ENCODE data around the gene GPR27. TPM values are rescaled to one million over a fixed set of nuclear protein-coding genes. Genes with fewer than 3 reads are reported as not detected.

The GPR27 gene
- total and polyA plus RNA-seq, 2 of the 8 experiments (the other 6 are each of a cell fraction or from before 2014, with no cell fraction given) = 11.3 to 12.5 TPM

- WGBS, 2 experiments (ENCODE audit: extremely low coverage in 1 of 2, insufficient coverage in 1 of 2, insufficient read length in 1 of 2, insufficient replicate concordance in 2 of 2, low coverage in 1 of 2, low lambda C conversion rate in 2 of 2, missing lambda C conversion rate in 1 of 2) = 13% methylated on average over 58 of the region's 65 CpGs; no CpG with 5 or more reads in 1 of the 2 experiments
- Histone ChIP-seq H3K4ac (replicated peaks; ENCODE audit: insufficient read length, low read depth, low read length) (peak overlapping the region; percentile 48), H3K14ac (ENCODE audit: insufficient read length) (no peak overlapping the region), H3K27ac (ENCODE audit: low read depth, low read length) (no peak overlapping the region), H3K18ac (ENCODE audit: extremely low read depth, low read length) (peak overlapping the region; percentile 95; the same call in 1 of the 2 replicates), H3K79me2 (ENCODE audit: control insufficient read depth in 1 of 2, insufficient read depth in 2 of 2, low read length in 2 of 2) (no peaks in the 10 kb centered on the region; a peak in 1 of 4 replicates), H4K5ac (ENCODE audit: insufficient read length, low read depth, low read length) (no peak overlapping the region), H3K56ac (replicated peaks; ENCODE audit: insufficient read length, low read depth, low read length) (peak overlapping the region; percentile 18), H3K4me3 (ENCODE audit: extremely low read depth in 1 of 4, insufficient read depth in 2 of 4, low read depth in 3 of 4, low read length in 4 of 4) (peak overlapping the region; percentile 50 to 58 (median 54)), H3K4me1 (replicated peaks in 1 of 4; ENCODE audit: control insufficient read depth in 3 of 4, insufficient read depth in 4 of 4, low read length in 3 of 4) (peaks cover 0 to 12% (median 5%) of the 10 kb centered on the region in 4 experiments), H4K20me1 (replicated peaks in 1 of 2; ENCODE audit: control insufficient read depth in 1 of 2, insufficient read depth in 2 of 2, low read length in 2 of 2) (no peaks in the 10 kb centered on the region), H2BK12ac (ENCODE audit: low read depth, low read length) (peak overlapping the region; percentile 99; the same call in 1 of the 2 replicates), H3K36me3 (ENCODE audit: control insufficient read depth in 2 of 4, insufficient read depth in 4 of 4, low read length in 3 of 4) (no peaks in the 10 kb centered on the region), H3K27me3 (replicated peaks in 1 of 4; ENCODE audit: control insufficient read depth in 3 of 4, extremely low read depth in 1 of 4, insufficient read depth in 3 of 4, low read length in 3 of 4) (peaks cover 15 to 47% (median 41%) of the 10 kb centered on the region in 4 experiments), H2BK5ac (ENCODE audit: low read depth, low read length) (no peak overlapping the region), H4K91ac (replicated peaks; ENCODE audit: insufficient read length, low read length) (peak overlapping the region; percentile 94), H3K4me2 (ENCODE audit: insufficient read depth in 1 of 2, low read depth in 2 of 2, low read length in 2 of 2) (peak overlapping the region; percentile 85 to 97), H3K79me1 (ENCODE audit: low read depth, low read length) (no peaks in the 10 kb centered on the region), H3K23ac (ENCODE audit: insufficient read length) (no peak overlapping the region), H3K9ac (replicated peaks in 1 of 4; ENCODE audit: extremely low read depth in 1 of 4, low read depth in 3 of 4, low read length in 3 of 4) (peak overlapping the region in 1 of 4 experiments; percentile 83; a peak in 2 of 7 replicates), H3K23me2 (ENCODE audit: low read depth, low read length) (peaks cover 10% of the 10 kb centered on the region; the same call in 1 of the 2 replicates), H2BK20ac (ENCODE audit: low read length) (0 out of 2 replicates have a peak overlapping the region, but pooled peaks have one; percentile 61), H2BK15ac (ENCODE audit: low read length) (no peak overlapping the region; the same call in 1 of the 2 replicates), H4K8ac (ENCODE audit: extremely low read depth, insufficient read depth, low read length) (peak overlapping the region; percentile 73), H2AK5ac (ENCODE audit: low read depth, low read length) (no peak overlapping the region), H2BK120ac (replicated peaks; ENCODE audit: low read depth, low read length) (no peak overlapping the region), H2AFZ (ENCODE audit: low read length) (no peak overlapping the region), H3K9me3 (ENCODE audit: insufficient read depth in 2 of 2, low read depth in 1 of 2, low read length in 1 of 2) (no peaks in the 10 kb centered on the region)
- ChIA-PET CTCF (ENCODE audit: partially characterized antibody) (interaction anchor here (0.7 to 1.2 kb wide), 4 partner anchors 25 to 73 kb away, joined by 3 to 5 read pairs (median 4); no protein-coding TSS in a partner anchor), POLR2A (ENCODE audit: partially characterized antibody) (interaction anchor here (0.9 to 1.9 kb wide), 6 partner anchors 10 to 62 kb away, joined by 3 to 6 read pairs (median 4); partner anchors contain the start of gene PROK2)
- FAIRE-seq (no peak), DNase-seq (ENCODE audit: low read depth in 1 of 2, low spot score in 2 of 2) (peak in 1 of 2 experiments; percentile 55)
- TF ChIP-seq JUN (IDR thresholded peaks at IDR 0.05; ENCODE audit: low read depth, low read length) (no peak), HDAC2 (IDR thresholded peaks at IDR 0.05; ENCODE audit: borderline replicate concordance in 1 of 2, low read depth in 2 of 2, low read length in 2 of 2) (no peak), SIN3A (conservative IDR thresholded peaks at IDR 0.05 in 1 of 2, IDR thresholded peaks at IDR 0.05 in 1 of 2; ENCODE audit: low read depth in 1 of 2, low read length in 2 of 2) (0 out of 4 replicates have a peak, but pooled peaks of 1 of the 2 experiments have one; percentile 23), BRCA1 (IDR thresholded peaks at IDR 0.05; ENCODE audit: low read depth, low read length) (no peak)
These were observed 1.1 kb downstream of the GPR27 start for GRCh38 chr3:71754610-71755253.

All from H1 (cell line).